Measurements from ENCODE around the gene HOXB6.

Gene HOXB6

DNA sequence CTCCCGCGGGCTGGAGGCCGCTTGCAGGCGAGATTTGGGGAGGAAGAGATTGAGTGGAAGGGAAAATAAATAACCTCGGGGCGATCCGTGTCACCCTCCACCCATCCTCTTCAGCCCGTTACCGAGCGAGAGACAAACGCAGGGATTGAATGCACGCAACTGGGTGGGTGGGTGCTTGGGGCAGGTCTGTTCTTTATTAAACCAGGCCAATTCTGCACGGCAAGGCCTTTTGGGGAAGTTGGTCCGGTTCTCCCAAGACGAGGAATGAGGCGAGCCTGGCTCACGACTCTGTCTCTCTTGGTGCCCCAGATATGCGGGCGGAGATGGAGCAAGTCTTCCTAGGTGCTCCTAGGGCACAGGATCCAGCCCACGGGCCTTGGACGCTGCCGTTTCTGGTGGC is 6.4 kb upstream of the HOXB6 start:
- Histone ChIP-seq H4K20me1 (ENCODE audit: insufficient read depth, low read length, poor library complexity, severe bottlenecking) (peaks cover 9% of the 10 kb centered on the region), H3F3A (ENCODE audit: low read depth) (peaks cover 8% of the 10 kb centered on the region; the same call in 1 of the 2 replicates), H3K4me1 (ENCODE audit: insufficient read depth, low read length, poor library complexity, severe bottlenecking) (peaks cover 36% of the 10 kb centered on the region), H3K27me3 (ENCODE audit: insufficient read depth, low read length, poor library complexity, severe bottlenecking) (peaks cover 18% of the 10 kb centered on the region), H3K36me3 (ENCODE audit: insufficient read depth, low read length) (no peaks in the 10 kb centered on the region), H3K9me3 (ENCODE audit: insufficient read depth, low read depth, low read length) (no peaks in the 10 kb centered on the region), H3K4me3 (ENCODE audit: low read length, poor library complexity, severe bottlenecking) (peak overlapping the region; percentile 89), H3K9me2 (replicated peaks; ENCODE audit: low read depth, low read length) (no peaks in the 10 kb centered on the region), H3K9ac (ENCODE audit: low read depth, low read length, poor library complexity, severe bottlenecking) (peak overlapping the region; percentile 100), H3K79me2 (ENCODE audit: insufficient read depth, low read length) (peaks cover 100% of the 10 kb centered on the region), H2AFZ (ENCODE audit: low read length) (no peak overlapping the region), H3K4me2 (ENCODE audit: low read depth, low read length, poor library complexity, severe bottlenecking) (peak overlapping the region; percentile 98)
- TF ChIP-seq, protein P1, sequence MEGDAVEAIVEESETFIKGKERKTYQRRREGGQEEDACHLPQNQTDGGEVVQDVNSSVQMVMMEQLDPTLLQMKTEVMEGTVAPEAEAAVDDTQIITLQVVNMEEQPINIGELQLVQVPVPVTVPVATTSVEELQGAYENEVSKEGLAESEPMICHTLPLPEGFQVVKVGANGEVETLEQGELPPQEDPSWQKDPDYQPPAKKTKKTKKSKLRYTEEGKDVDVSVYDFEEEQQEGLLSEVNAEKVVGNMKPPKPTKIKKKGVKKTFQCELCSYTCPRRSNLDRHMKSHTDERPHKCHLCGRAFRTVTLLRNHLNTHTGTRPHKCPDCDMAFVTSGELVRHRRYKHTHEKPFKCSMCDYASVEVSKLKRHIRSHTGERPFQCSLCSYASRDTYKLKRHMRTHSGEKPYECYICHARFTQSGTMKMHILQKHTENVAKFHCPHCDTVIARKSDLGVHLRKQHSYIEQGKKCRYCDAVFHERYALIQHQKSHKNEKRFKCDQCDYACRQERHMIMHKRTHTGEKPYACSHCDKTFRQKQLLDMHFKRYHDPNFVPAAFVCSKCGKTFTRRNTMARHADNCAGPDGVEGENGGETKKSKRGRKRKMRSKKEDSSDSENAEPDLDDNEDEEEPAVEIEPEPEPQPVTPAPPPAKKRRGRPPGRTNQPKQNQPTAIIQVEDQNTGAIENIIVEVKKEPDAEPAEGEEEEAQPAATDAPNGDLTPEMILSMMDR (conservative IDR thresholded peaks at IDR 0.05; ENCODE audit: low read length) = no peak
- no peak for TF ChIP-seq EZH2phosphoT487 (IDR thresholded peaks at IDR 0.05; ENCODE audit: borderline replicate concordance)

DNA sequence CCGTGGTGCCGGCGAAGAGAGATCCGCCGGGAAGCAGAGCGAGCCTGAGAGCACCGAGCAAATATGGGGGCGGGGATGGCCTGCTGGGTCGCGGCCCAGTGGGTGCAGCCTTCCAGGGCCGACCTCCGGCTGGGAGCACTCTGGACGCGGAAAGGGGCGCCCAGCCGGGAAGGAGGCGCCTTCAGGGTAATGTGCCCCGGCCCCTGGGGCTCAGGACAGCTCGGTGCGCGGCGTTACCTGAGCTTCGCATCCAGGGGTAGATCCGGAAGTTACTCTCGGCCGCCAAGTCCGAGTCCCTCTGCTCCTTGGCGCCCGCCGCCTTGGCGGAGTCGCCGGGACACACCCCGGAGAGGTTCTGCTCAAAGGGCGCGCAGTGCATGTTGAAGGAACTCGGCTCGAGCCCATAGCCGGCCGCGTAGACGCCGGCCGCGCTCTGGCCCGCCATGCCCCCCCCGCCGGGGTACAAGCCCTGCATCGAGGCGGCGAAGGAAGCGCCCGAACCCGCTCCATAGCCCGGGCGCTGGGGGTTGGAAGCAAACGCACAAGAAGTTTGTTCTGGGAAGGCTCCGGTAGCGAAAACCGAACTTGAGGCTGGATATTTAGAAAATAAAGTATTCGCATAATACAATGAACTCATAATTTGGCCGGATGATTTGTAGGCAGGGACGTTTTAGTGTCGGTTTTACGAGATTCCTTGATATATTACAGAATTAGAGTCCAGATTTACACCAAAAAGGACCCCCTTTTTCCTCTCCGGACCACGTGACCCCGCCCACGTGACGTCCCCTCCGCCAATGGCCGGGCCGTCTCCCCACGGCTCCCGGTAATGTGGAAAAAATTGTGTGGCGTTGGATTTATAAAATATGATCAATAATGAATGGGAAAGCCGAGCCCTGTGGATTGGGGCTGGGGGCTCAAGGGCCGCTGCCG is 5.8 kb upstream of the HOXB6 start, which contains the start of gene HOXB7:
Gene HOXB7 (minus strand): TSS at position 736 of the 930 bp plus-strand sequence. CDS start 99 bp downstream, at position 637.
- no peaks in the 10 kb centered on the region for H3K9me3 ChIP-seq (ENCODE audit: insufficient read depth, low read depth, low read length)
- no peaks in the 10 kb centered on the region for H3K9me2 ChIP-seq (replicated peaks; ENCODE audit: low read depth, low read length)
- H3F3A ChIP-seq (ENCODE audit: low read depth) = 0 out of 2 replicates have a peak, but pooled peaks cover 4% of the 10 kb centered on the region
- no peak for TF ChIP-seq EZH2phosphoT487 (IDR thresholded peaks at IDR 0.05; ENCODE audit: borderline replicate concordance)
- TF ChIP-seq, protein P1 (conservative IDR thresholded peaks at IDR 0.05; ENCODE audit: low read length) = no peak
- peak within 1 kb of the TSS; percentile 89 for H3K4me3 ChIP-seq (ENCODE audit: low read length, poor library complexity, severe bottlenecking)
- peaks cover 18% of the 10 kb centered on the region for H3K27me3 ChIP-seq (ENCODE audit: insufficient read depth, low read length, poor library complexity, severe bottlenecking)
- H3K4me2 ChIP-seq (ENCODE audit: low read depth, low read length, poor library complexity, severe bottlenecking) = peak within 1 kb of the TSS; percentile 98
- peaks cover 100% of the 10 kb centered on the region for H3K79me2 ChIP-seq (ENCODE audit: insufficient read depth, low read length)
- H3K36me3 ChIP-seq (ENCODE audit: insufficient read depth, low read length) = no peaks in the 10 kb centered on the region
- H2AFZ ChIP-seq (ENCODE audit: low read length) = no peak within 1 kb of the TSS
- peaks cover 38% of the 10 kb centered on the region for H3K4me1 ChIP-seq (ENCODE audit: insufficient read depth, low read length, poor library complexity, severe bottlenecking)
- H3K9ac ChIP-seq (ENCODE audit: low read depth, low read length, poor library complexity, severe bottlenecking) = peak within 1 kb of the TSS; percentile 100
- H4K20me1 ChIP-seq (ENCODE audit: insufficient read depth, low read length, poor library complexity, severe bottlenecking) = peaks cover 9% of the 10 kb centered on the region

DNA sequence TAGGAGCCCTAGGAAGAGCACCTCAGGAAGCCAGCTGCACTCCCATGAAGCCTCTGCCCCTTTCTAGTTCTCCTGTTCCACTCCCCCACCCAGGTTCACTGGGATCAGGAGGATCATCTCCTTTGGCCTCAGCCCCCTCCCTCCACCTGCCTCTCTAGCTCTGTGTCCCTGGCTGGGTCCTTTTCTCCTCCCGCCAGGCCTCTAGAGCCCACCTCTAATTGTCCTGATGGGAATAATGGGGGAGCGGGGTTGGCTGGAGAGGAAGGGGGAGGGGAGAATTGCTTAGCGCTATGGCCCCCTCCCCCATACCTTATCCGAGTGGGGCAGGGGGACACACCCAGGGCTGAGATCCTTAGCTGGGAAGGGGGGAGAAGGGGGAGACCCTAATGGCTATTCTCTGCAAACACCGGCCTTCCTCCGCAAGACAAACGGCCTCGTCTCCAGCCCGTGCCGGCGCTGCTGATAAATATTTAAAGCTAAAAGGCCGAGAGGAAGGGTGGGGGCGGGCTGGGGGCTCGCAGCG is 5.0 kb upstream of the HOXB6 start:
- peaks cover 40% of the 10 kb centered on the region for H3K4me1 ChIP-seq (ENCODE audit: insufficient read depth, low read length, poor library complexity, severe bottlenecking)
- peak overlapping the region; percentile 98 for H3K4me2 ChIP-seq (ENCODE audit: low read depth, low read length, poor library complexity, severe bottlenecking)
- H2AFZ ChIP-seq (ENCODE audit: low read length) = no peak overlapping the region
- H3K9ac ChIP-seq (ENCODE audit: low read depth, low read length, poor library complexity, severe bottlenecking) = peak overlapping the region; percentile 100
- TF ChIP-seq EZH2phosphoT487 (IDR thresholded peaks at IDR 0.05; ENCODE audit: borderline replicate concordance) = no peak
- TF ChIP-seq, protein P1 (conservative IDR thresholded peaks at IDR 0.05; ENCODE audit: low read length) = no peak
- no peaks in the 10 kb centered on the region for H3K9me2 ChIP-seq (replicated peaks; ENCODE audit: low read depth, low read length)
- 0 out of 2 replicates have a peak, but pooled peaks cover 4% of the 10 kb centered on the region for H3F3A ChIP-seq (ENCODE audit: low read depth)
- H3K9me3 ChIP-seq (ENCODE audit: insufficient read depth, low read depth, low read length) = no peaks in the 10 kb centered on the region
- H3K4me3 ChIP-seq (ENCODE audit: low read length, poor library complexity, severe bottlenecking) = peak overlapping the region; percentile 89
- peaks cover 18% of the 10 kb centered on the region for H3K27me3 ChIP-seq (ENCODE audit: insufficient read depth, low read length, poor library complexity, severe bottlenecking)
- peaks cover 9% of the 10 kb centered on the region for H4K20me1 ChIP-seq (ENCODE audit: insufficient read depth, low read length, poor library complexity, severe bottlenecking)
- no peaks in the 10 kb centered on the region for H3K36me3 ChIP-seq (ENCODE audit: insufficient read depth, low read length)
- peaks cover 100% of the 10 kb centered on the region for H3K79me2 ChIP-seq (ENCODE audit: insufficient read depth, low read length)

All from Loucy (cell line).